Omental fat pad (tissue), 4 donors: ENCODE data around the gene PAX5. TPM values are rescaled to one million over a fixed set of nuclear protein-coding genes. Genes with fewer than 3 reads are reported as not detected.

ENCODE experiments used
- ATAC-seq: fragments of 150-250 bp; one replicate; pipeline ENCODE4 v1.9.1; 2016; ENCODE audit warnings: mild to moderate bottlenecking, moderate library complexity; ENCODE audit not compliant: low FRiP score
- DNase-seq: peaks from one replicate; pipeline ENCODE4 v3.0.0-alpha.2; 2019; ENCODE audit warnings: low spot score
- total RNA-seq, 4 donors: library from RNA; depleted of rRNA; stranded (reverse); fragments of >200 nt; gene quantifications; one replicate each; pipeline ENCODE4 v1.1.0, GENCODE V29; 2016
- TF ChIP-seq, protein P1 (sequence below), 3 donors: fragments of 450-650 bp; IDR thresholded peaks; one replicate each; pipeline ENCODE4 v1.5.1; 2016 to 2017; ENCODE audit warnings: antibody characterized with exemption in 3 of 3, mild to moderate bottlenecking in 3 of 3, moderate library complexity in 2 of 3

PAX5 gene
- total RNA-seq, 4 donors from 2014 or later, result 0.09 to 1.2 (median 0.24) TPM; not detected in 1

DNA sequence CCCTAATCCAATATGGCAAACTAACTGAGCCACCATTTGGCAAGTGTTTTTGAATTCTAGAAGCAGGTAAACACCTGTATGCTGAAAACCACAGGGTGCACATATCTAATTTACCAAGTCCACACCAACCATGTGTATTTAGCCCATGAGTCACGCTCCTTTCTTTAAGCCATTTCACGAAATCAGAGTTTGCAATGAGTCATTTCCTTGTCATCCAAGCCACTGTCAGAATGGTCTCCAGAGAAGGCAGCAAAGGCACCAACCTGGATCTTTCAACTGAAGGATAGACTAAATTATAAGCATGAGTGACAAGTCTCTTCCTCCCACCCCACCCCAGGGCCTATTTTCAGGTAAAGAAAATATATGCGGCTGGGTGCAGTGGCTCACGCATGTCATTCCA is 110.0 kb downstream of the PAX5 start:
- TF ChIP-seq, protein P1, sequence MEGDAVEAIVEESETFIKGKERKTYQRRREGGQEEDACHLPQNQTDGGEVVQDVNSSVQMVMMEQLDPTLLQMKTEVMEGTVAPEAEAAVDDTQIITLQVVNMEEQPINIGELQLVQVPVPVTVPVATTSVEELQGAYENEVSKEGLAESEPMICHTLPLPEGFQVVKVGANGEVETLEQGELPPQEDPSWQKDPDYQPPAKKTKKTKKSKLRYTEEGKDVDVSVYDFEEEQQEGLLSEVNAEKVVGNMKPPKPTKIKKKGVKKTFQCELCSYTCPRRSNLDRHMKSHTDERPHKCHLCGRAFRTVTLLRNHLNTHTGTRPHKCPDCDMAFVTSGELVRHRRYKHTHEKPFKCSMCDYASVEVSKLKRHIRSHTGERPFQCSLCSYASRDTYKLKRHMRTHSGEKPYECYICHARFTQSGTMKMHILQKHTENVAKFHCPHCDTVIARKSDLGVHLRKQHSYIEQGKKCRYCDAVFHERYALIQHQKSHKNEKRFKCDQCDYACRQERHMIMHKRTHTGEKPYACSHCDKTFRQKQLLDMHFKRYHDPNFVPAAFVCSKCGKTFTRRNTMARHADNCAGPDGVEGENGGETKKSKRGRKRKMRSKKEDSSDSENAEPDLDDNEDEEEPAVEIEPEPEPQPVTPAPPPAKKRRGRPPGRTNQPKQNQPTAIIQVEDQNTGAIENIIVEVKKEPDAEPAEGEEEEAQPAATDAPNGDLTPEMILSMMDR (IDR thresholded peaks at IDR 0.05), result no peak
- ATAC-seq, result no peak
- no peak for DNase-seq

DNA sequence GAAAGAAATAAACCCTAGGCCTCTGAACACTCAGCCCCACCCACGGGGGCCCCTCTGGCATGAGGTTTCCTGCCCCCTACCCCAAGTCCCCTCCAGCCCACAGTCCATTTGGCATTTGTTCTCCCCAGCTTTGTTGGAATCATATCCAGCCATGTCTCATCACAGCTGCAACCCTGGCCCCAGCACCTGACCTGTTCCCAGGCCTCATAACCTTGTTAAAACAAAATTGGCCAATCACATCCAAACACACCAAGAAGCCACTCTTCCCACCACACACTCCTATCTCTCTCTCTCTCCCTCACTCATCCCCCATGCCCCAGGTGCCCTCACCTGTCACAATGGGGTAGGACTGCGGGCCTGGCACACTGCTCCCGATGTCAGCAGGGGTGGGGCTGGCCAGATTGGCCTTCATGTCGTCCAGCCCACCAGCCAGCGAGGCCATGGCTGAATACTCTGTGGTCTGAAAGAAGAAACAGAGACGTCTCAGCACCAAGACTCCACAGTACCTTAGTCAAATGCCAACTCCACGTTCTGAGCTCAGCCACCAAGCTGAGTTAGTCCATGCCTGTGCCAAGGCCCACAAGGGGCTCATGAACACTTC is 110.9 kb downstream of the PAX5 start:
- ATAC-seq, result no peak
- TF ChIP-seq, protein P1 (IDR thresholded peaks at IDR 0.05), result no peak

DNA sequence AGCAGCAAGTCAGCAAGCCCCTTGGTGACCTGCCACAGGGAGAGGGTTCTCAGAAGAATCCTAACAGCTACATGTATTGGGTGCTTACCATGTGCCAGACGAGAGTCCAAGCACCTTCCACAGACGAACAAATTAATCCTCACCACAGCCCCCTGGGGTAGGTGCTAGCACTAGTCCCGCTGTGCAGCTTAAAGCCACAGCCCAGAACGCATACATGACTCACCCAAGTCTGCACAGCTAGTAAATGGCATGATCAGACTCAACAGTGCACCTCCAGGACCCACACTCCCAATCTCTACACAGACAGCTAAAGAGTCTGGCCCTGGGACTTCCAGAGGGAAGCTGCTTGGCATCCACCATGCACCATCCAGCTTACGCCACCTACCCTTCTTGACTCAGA is 111.5 kb downstream of the PAX5 start:
- DNase-seq (no peak), ATAC-seq (no peak)
- TF ChIP-seq, protein P1 (IDR thresholded peaks at IDR 0.05), result no peak

More for the DNA sequence above, 110.9 kb downstream of the PAX5 start:
- DNase-seq, result no peak

DNA sequence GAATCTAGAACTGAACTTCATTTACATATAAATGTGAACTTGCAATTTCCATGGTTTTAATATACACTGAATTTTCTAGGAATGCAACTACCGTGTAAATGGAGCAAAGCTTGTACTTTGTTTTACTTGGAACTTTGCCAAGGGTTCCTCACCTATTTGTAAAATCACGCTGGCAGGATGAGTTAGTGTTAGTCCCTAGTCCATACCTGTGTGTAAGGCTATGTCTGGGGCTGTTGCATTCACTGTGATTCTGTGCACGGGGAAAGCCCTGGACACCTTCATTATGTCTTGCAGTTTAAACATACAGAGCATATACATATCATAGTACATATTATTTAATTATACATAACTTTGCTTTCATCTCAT is 119.9 kb downstream of the PAX5 start:
- no peak for ATAC-seq
- TF ChIP-seq, protein P1 (IDR thresholded peaks at IDR 0.05), result no peak
- no peak for DNase-seq

DNA sequence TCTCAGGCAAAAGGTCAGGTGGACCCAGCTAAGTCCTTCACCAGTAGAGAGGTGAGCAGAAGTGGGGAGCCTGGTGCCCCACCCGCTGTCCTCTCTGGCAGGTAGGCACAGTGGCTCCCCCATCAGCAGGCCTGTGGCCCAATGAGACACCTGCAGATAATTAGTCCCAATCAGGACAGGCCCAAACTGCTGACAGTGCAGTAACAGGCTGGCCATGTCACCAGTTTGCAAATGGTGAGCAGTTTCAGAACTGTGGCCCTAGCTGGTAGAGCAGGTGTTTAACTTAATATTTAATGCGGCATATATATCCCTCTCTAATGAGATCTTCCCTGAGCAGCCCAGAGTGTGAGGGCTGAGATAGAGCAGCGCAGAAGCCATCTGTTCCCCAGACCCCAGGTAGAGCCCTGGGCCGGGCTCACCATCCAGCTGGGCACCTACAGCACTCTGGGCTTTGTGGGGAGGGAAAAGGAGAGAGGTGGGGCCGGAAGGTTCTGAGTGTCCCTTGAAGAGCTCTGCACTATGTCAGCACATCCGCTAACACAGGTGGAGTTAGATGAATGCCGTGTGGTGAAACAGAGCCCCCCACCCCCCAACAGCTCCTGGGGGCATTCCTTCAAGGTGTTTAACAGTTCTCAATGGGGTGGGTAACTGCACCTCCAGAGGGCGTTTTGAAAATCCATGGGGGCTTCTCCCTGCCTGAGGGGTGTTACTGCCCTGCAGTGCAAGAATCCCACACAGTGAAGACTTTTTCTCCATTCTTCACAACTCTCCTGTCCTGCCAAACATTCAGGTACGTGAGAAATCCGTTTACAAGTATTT is 120.5 kb downstream of the PAX5 start:
- TF ChIP-seq, protein P1 (IDR thresholded peaks at IDR 0.05), result no peak
- ATAC-seq, result no peak
- no peak for DNase-seq

DNA sequence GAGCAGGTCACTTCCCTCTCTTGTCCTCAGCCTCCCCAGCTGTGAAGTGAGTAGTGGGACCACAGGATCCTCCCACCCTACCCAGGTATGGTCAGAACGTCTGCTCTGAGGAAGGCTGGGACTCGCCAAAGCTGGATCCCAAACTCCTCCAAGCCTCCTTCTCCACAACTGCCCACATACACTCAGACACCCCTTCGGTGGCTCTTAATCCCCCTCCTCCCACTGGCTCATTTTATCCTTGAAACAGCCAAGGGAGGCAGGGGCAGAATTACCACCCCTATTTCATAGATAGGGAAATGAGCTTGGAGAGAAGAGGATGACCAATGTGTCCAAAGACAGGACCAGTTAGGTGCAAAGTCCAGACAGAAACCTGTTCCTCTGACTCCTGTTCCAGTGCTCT is 121.4 kb downstream of the PAX5 start:
- TF ChIP-seq, protein P1 (IDR thresholded peaks at IDR 0.05), result no peak
- DNase-seq (no peak), ATAC-seq (no peak)
